Neural progenitor cell (in vitro differentiated cells): Measurements from ENCODE around the gene PADI2. TPM values are rescaled to one million over a fixed set of nuclear protein-coding genes. Genes with fewer than 3 reads are reported as not detected.
"Not testable (repeated sequence)": the region's sequence is repeated elsewhere in the genome, so short reads cannot be mapped to it uniquely, and the experiment has no call there.

Experiments used
- DNase-seq: peaks from one replicate; pipeline ENCODE4 v3.0.0-alpha.2; 2016; ENCODE audit warnings: low spot score
- H2AFZ ChIP-seq: fragments of 200-600 bp; sonication (generic); replicated peaks from 2 replicates; pipeline ENCODE4 v1.6.1; 2016; ENCODE audit warnings: antibody characterized with exemption
- H3F3A ChIP-seq: fragments of 200-600 bp; sonication (generic); 2 replicates; pipeline ENCODE4 v1.6.1; 2016; ENCODE audit warnings: antibody characterized with exemption, low read depth
- H3K27ac ChIP-seq: fragments of 200-600 bp; sonication (generic); 2 replicates; pipeline ENCODE4 v1.5.1; 2016; ENCODE audit warnings: mild to moderate bottlenecking
- H3K27me3 ChIP-seq: fragments of 200-600 bp; sonication (generic); 2 replicates; pipeline ENCODE4 v1.6.1; 2016; ENCODE audit warnings: mild to moderate bottlenecking, moderate library complexity
- H3K36me3 ChIP-seq: fragments of 200-600 bp; sonication (generic); 2 replicates; pipeline ENCODE4 v1.5.1; 2016
- H3K4me1 ChIP-seq: fragments of 200-600 bp; sonication (generic); 2 replicates; pipeline ENCODE4 v1.6.1; 2016; ENCODE audit warnings: mixed run types
- H3K4me2 ChIP-seq: fragments of 200-600 bp; sonication (generic); 2 replicates; pipeline ENCODE4 v1.6.1; 2016
- H3K4me3 ChIP-seq: fragments of 200-600 bp; sonication (generic); 2 replicates; pipeline ENCODE4 v1.5.1; 2016
- H3K79me2 ChIP-seq: fragments of 200-600 bp; sonication (generic); 2 replicates; pipeline ENCODE4 v1.6.1; 2016; ENCODE audit warnings: low read depth
- H3K9ac ChIP-seq: fragments of 200-600 bp; sonication (generic); 2 replicates; pipeline ENCODE4 v1.6.1; 2016
- H3K9me3 ChIP-seq: fragments of 200-600 bp; sonication (generic); 2 replicates; pipeline ENCODE4 v1.5.1; 2016; ENCODE audit warnings: low read depth
- H4K20me1 ChIP-seq: fragments of 200-600 bp; sonication (generic); 2 replicates; pipeline ENCODE4 v1.6.1; 2016; ENCODE audit warnings: low read depth
- H3K27ac Mint-ChIP-seq: 3 replicates; pipeline ENCODE4 v1.8.0; 2021; ENCODE audit warnings: mixed read lengths
- H3K27me3 Mint-ChIP-seq: 2 replicates; pipeline ENCODE4 v1.8.0; 2022; ENCODE audit warnings: low read depth, mild to moderate bottlenecking, inconsistent platforms, moderate library complexity, mixed read lengths; ENCODE audit not compliant: insufficient read depth
- H3K36me3 Mint-ChIP-seq: 3 replicates; pipeline ENCODE4 v1.8.0; 2021; ENCODE audit warnings: mixed read lengths
- H3K4me1 Mint-ChIP-seq: 3 replicates; pipeline ENCODE4 v1.8.0; 2021; ENCODE audit warnings: mixed read lengths
- H3K4me3 Mint-ChIP-seq: 3 replicates; pipeline ENCODE4 v1.8.0; 2021; ENCODE audit warnings: mild to moderate bottlenecking, moderate library complexity, mixed read lengths
- H3K9me3 Mint-ChIP-seq: 3 replicates; pipeline ENCODE4 v1.8.0; 2020; ENCODE audit warnings: mixed read lengths
- CTCF ChIP-seq: fragments of 200-600 bp; sonication (generic); IDR thresholded peaks from 2 replicates; pipeline ENCODE4 v1.5.1; 2017; ENCODE audit warnings: antibody characterized with exemption, mild to moderate bottlenecking
- EZH2 ChIP-seq: fragments of 200-600 bp; sonication (generic); IDR thresholded peaks from 2 replicates; pipeline ENCODE4 v1.6.1; 2017; ENCODE audit warnings: antibody characterized with exemption, mild to moderate bottlenecking, moderate library complexity
- EZH2phosphoT487 ChIP-seq: fragments of 200-600 bp; sonication (generic); IDR thresholded peaks from 2 replicates; pipeline ENCODE4 v1.6.1; 2017; ENCODE audit warnings: antibody characterized with exemption
- total RNA-seq: library from RNA; depleted of rRNA; stranded (reverse); fragments of >200 nt; gene quantifications from 2 replicates; pipeline ENCODE4 v1.2.3, GENCODE V29; 2015; ENCODE audit warnings: low replicate concordance

Gene PADI2
- total RNA-seq, 1 donor from 2014 or later: 0.77 TPM

GRCh38 chr1:17065666-17066065 lies 53.6 kb downstream of the PADI2 start:
- Histone ChIP-seq H3K27me3 (no peaks in the 10 kb centered on the region), H2AFZ (no peak overlapping the region), H3K9me3 (no peaks in the 10 kb centered on the region), H3K4me3 (no peak overlapping the region), H3F3A (peaks cover 2% of the 10 kb centered on the region), H3K36me3 (no peaks in the 10 kb centered on the region), H4K20me1 (no peaks in the 10 kb centered on the region), H3K4me1 (peaks cover 1% of the 10 kb centered on the region), H3K4me2 (no peak overlapping the region), H3K27ac (no peak overlapping the region), H3K79me2 (no peaks in the 10 kb centered on the region), H3K9ac (no peak overlapping the region)
- Mint-ChIP-seq H3K27me3 (peaks cover 9% of the 10 kb centered on the region), H3K9me3 (peaks cover 9% of the 10 kb centered on the region), H3K4me3 (no peak overlapping the region), H3K27ac (no peak overlapping the region), H3K4me1 (peaks cover 15% of the 10 kb centered on the region), H3K36me3 (no peaks in the 10 kb centered on the region)
- TF ChIP-seq CTCF: no peak
- DNase-seq: no peak

GRCh38 chr1:17062751-17063150 lies 56.5 kb downstream of the PADI2 start:
- not testable (repeated sequence) for H3K9me3 Mint-ChIP-seq, H3K9me3 ChIP-seq, H3K27ac ChIP-seq, H3K9ac ChIP-seq, H3K27me3 ChIP-seq, H4K20me1 ChIP-seq, H3K27me3 Mint-ChIP-seq, H2AFZ ChIP-seq, H3K4me3 Mint-ChIP-seq, H3K36me3 Mint-ChIP-seq, H3K4me2 ChIP-seq, H3K4me1 ChIP-seq, DNase-seq, H3K4me3 ChIP-seq, H3K36me3 ChIP-seq, H3K79me2 ChIP-seq, H3K27ac Mint-ChIP-seq
- peaks cover 11% of the 10 kb centered on the region for H3F3A ChIP-seq
- peaks cover 31% of the 10 kb centered on the region for H3K4me1 Mint-ChIP-seq

- H3K4me3 ChIP-seq: no peak overlapping the region
- H3K4me3 Mint-ChIP-seq: no peak overlapping the region
- no peaks in the 10 kb centered on the region for H3K9me3 ChIP-seq
- no peaks in the 10 kb centered on the region for H3K79me2 ChIP-seq
- no peak overlapping the region for H2AFZ ChIP-seq
- H3K4me2 ChIP-seq: no peak overlapping the region
- no peaks in the 10 kb centered on the region for H3K27me3 ChIP-seq
- peaks cover 9% of the 10 kb centered on the region for H3K9me3 Mint-ChIP-seq
- no peaks in the 10 kb centered on the region for H4K20me1 ChIP-seq
- peak overlapping the region; percentile 12 for H3K27ac Mint-ChIP-seq
- TF ChIP-seq EZH2 (no peak), EZH2phosphoT487 (no peak), CTCF (no peak)
- H3K4me1 Mint-ChIP-seq: peaks cover 31% of the 10 kb centered on the region
- H3F3A ChIP-seq: peaks cover 11% of the 10 kb centered on the region
- no peaks in the 10 kb centered on the region for H3K36me3 ChIP-seq
- H3K27ac ChIP-seq: no peak overlapping the region
- no peaks in the 10 kb centered on the region for H3K36me3 Mint-ChIP-seq
- peaks cover 13% of the 10 kb centered on the region for H3K27me3 Mint-ChIP-seq
- no peak for DNase-seq
- no peak overlapping the region for H3K9ac ChIP-seq
- H3K4me1 ChIP-seq: peaks cover 7% of the 10 kb centered on the region
These were observed 57.4 kb downstream of the PADI2 start for GRCh38 chr1:17061892-17062291.

- no peak overlapping the region for H2AFZ ChIP-seq
- Mint-ChIP-seq H3K27me3 (peaks cover 12% of the 10 kb centered on the region), H3K4me1 (peaks cover 31% of the 10 kb centered on the region), H3K9me3 (peaks cover 9% of the 10 kb centered on the region), H3K4me3 (no peak overlapping the region), H3K27ac (peak overlapping the region; percentile 12), H3K36me3 (no peaks in the 10 kb centered on the region)
- H3F3A ChIP-seq: peaks cover 11% of the 10 kb centered on the region
- H3K4me3 ChIP-seq: no peak overlapping the region
- no peaks in the 10 kb centered on the region for H3K27me3 ChIP-seq
- H4K20me1 ChIP-seq: no peaks in the 10 kb centered on the region
- no peak overlapping the region for H3K9ac ChIP-seq
- no peaks in the 10 kb centered on the region for H3K79me2 ChIP-seq
- no peak for DNase-seq
- no peaks in the 10 kb centered on the region for H3K36me3 ChIP-seq
- TF ChIP-seq EZH2phosphoT487 (no peak), CTCF (no peak), EZH2 (no peak)
- no peak overlapping the region for H3K27ac ChIP-seq
- H3K4me2 ChIP-seq: no peak overlapping the region
- H3K9me3 ChIP-seq: no peaks in the 10 kb centered on the region
- H3K4me1 ChIP-seq: peaks cover 7% of the 10 kb centered on the region
These were observed 57.8 kb downstream of the PADI2 start for GRCh38 chr1:17061486-17061885.
